ENCODE results near the gene PHYH. TPM values are rescaled to one million over a fixed set of nuclear protein-coding genes. Genes with fewer than 3 reads are reported as not detected.
"Not testable (repeated sequence)": the region's sequence is repeated elsewhere in the genome, so short reads cannot be mapped to it uniquely, and the experiment has no call there.

PHYH gene
- total RNA-seq, 1 experiment from 2014 or later, result 13.2 TPM

GRCh38 chr10:13239923-13240322 is 59.9 kb downstream of the PHYH start:
- Histone ChIP-seq H3K36me3 (ENCODE audit: low read depth, low read length) (no peaks in the 10 kb centered on the region), H3K27ac (ENCODE audit: low read length) (no peak overlapping the region), H3K27me3 (ENCODE audit: low read length) (no peaks in the 10 kb centered on the region), H3K9ac (ENCODE audit: low read length) (no peak overlapping the region), H3K9me3 (ENCODE audit: low read length) (no peaks in the 10 kb centered on the region), H3F3A (ENCODE audit: low read length, unreplicated experiment) (no peaks in the 10 kb centered on the region), H3K79me2 (ENCODE audit: low read length) (no peaks in the 10 kb centered on the region), H2AFZ (ENCODE audit: low read length) (no peak overlapping the region), H3K4me3 (ENCODE audit: low read length) (no peak overlapping the region), H3K4me2 (ENCODE audit: low read length) (no peak overlapping the region), H4K20me1 (ENCODE audit: low read length) (no peaks in the 10 kb centered on the region), H3K4me1 (ENCODE audit: insufficient read depth, low read length) (no peaks in the 10 kb centered on the region), H3K9me2 (replicated peaks; ENCODE audit: low read length) (no peaks in the 10 kb centered on the region)
- POLR2A ChIA-PET (ENCODE audit: unreplicated experiment), result no interaction called here
- ATAC-seq (no peak), DNase-seq (no peak)
- intact Hi-C loops (cut with micrococcal nuclease), result no loop called here
- no TSS peak for BruUV-seq (replicated peaks)
- CTCF ChIA-PET, result no interaction called here
- no peak for TF ChIP-seq EZH2phosphoT487 (IDR thresholded peaks at IDR 0.05; ENCODE audit: borderline replicate concordance, low read length)
- TF ChIP-seq CTCF (conservative IDR thresholded peaks at IDR 0.05; ENCODE audit: low read depth, low read length), result no peak
- TF ChIP-seq EZH2 (IDR thresholded peaks at IDR 0.05; ENCODE audit: low read length, unreplicated experiment), result no peak

GRCh38 chr10:13238271-13239077 is 61.4 kb downstream of the PHYH start:
- TF ChIP-seq CTCF (conservative IDR thresholded peaks at IDR 0.05; ENCODE audit: low read depth, low read length), result no peak
- no peak for TF ChIP-seq EZH2phosphoT487 (IDR thresholded peaks at IDR 0.05; ENCODE audit: borderline replicate concordance, low read length)
- no peak for TF ChIP-seq EZH2 (IDR thresholded peaks at IDR 0.05; ENCODE audit: low read length, unreplicated experiment)
- Histone ChIP-seq H3K9ac (ENCODE audit: low read length) (no peak overlapping the region), H3K79me2 (ENCODE audit: low read length) (no peaks in the 10 kb centered on the region), H3K27me3 (ENCODE audit: low read length) (no peaks in the 10 kb centered on the region), H3F3A (ENCODE audit: low read length, unreplicated experiment) (no peaks in the 10 kb centered on the region), H4K20me1 (ENCODE audit: low read length) (no peaks in the 10 kb centered on the region), H3K4me3 (ENCODE audit: low read length) (no peak overlapping the region), H3K4me2 (ENCODE audit: low read length) (no peak overlapping the region), H3K9me3 (ENCODE audit: low read length) (no peaks in the 10 kb centered on the region), H2AFZ (ENCODE audit: low read length) (no peak overlapping the region), H3K4me1 (ENCODE audit: insufficient read depth, low read length) (no peaks in the 10 kb centered on the region), H3K36me3 (ENCODE audit: low read depth, low read length) (no peaks in the 10 kb centered on the region), H3K27ac (ENCODE audit: low read length) (no peak overlapping the region), H3K9me2 (replicated peaks; ENCODE audit: low read length) (no peaks in the 10 kb centered on the region)
- ATAC-seq (no peak), DNase-seq (no peak)
- intact Hi-C loops (cut with micrococcal nuclease), result no loop called here
- ChIA-PET CTCF (no interaction called here), POLR2A (ENCODE audit: unreplicated experiment) (no interaction called here)
- BruUV-seq (replicated peaks), result no TSS peak

- CTCF ChIA-PET, result no interaction called here
- Histone ChIP-seq H3K9ac (ENCODE audit: low read length) (no peak overlapping the region), H3K4me3 (ENCODE audit: low read length) (no peak overlapping the region), H3K79me2 (ENCODE audit: low read length) (no peaks in the 10 kb centered on the region), H3K4me1 (ENCODE audit: insufficient read depth, low read length) (no peaks in the 10 kb centered on the region), H3K4me2 (ENCODE audit: low read length) (no peak overlapping the region), H3K9me3 (ENCODE audit: low read length) (no peaks in the 10 kb centered on the region), H3F3A (ENCODE audit: low read length, unreplicated experiment) (no peaks in the 10 kb centered on the region), H2AFZ (ENCODE audit: low read length) (no peak overlapping the region), H3K36me3 (ENCODE audit: low read depth, low read length) (no peaks in the 10 kb centered on the region), H3K27ac (ENCODE audit: low read length) (no peak overlapping the region), H4K20me1 (ENCODE audit: low read length) (no peaks in the 10 kb centered on the region), H3K27me3 (ENCODE audit: low read length) (no peaks in the 10 kb centered on the region), H3K9me2 (replicated peaks; ENCODE audit: low read length) (no peaks in the 10 kb centered on the region)
- POLR2A ChIA-PET (ENCODE audit: unreplicated experiment), result no interaction called here
- DNase-seq (no peak), ATAC-seq (no peak)
- TF ChIP-seq EZH2phosphoT487 (IDR thresholded peaks at IDR 0.05; ENCODE audit: borderline replicate concordance, low read length) (no peak), EZH2 (IDR thresholded peaks at IDR 0.05; ENCODE audit: low read length, unreplicated experiment) (no peak), CTCF (conservative IDR thresholded peaks at IDR 0.05; ENCODE audit: low read depth, low read length) (no peak)
- no TSS peak for BruUV-seq (replicated peaks)
- intact Hi-C loops (cut with micrococcal nuclease), result no loop called here
Measured at GRCh38 chr10:13236638-13237037, 63.2 kb downstream of the PHYH start.

DNA sequence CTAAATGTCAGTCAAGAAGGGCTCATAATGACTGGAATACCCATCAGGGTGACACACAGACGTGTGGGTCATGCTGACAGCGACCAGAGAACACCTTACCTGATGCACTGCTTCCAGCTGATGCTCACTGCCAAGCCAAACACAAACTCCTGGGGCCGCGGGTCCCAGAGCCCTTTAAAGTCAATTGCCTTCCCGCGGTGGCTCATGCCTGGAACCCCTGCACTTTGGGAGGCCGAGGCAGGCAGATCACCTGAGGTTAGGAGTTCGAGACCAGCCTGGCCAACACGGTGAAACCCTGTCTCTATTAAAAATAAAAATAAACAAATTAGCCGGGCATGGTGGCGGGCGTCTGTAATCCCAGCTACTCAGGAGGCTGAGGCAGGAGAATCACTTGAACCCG is 65.1 kb downstream of the PHYH start:
- H3K4me3 ChIP-seq (ENCODE audit: low read length); H3K9me2 ChIP-seq (replicated peaks; ENCODE audit: low read length); H2AFZ ChIP-seq (ENCODE audit: low read length); H4K20me1 ChIP-seq (ENCODE audit: low read length); H3K9ac ChIP-seq (ENCODE audit: low read length); POLR2A ChIA-PET (ENCODE audit: unreplicated experiment); H3K9me3 ChIP-seq (ENCODE audit: low read length); H3K36me3 ChIP-seq (ENCODE audit: low read depth, low read length); H3K27ac ChIP-seq (ENCODE audit: low read length); intact Hi-C loops (cut with micrococcal nuclease); H3K79me2 ChIP-seq (ENCODE audit: low read length); H3F3A ChIP-seq (ENCODE audit: low read length, unreplicated experiment); ATAC-seq; BruUV-seq (replicated peaks); H3K27me3 ChIP-seq (ENCODE audit: low read length); CTCF ChIA-PET; DNase-seq; H3K4me1 ChIP-seq (ENCODE audit: insufficient read depth, low read length); H3K4me2 ChIP-seq (ENCODE audit: low read length): not testable (repeated sequence)
